Daoy (cell line): ENCODE results near the gene PSME3IP1. TPM values are rescaled to one million over a fixed set of nuclear protein-coding genes. Genes with fewer than 3 reads are reported as not detected.

Experiments used
- DNase-seq: peaks from one replicate; pipeline ENCODE4 v3.0.0-alpha.2; 2015; ENCODE audit warnings: low read depth
- total RNA-seq: library from RNA; depleted of rRNA; stranded (reverse); fragments of >200 nt; shearing (Covaris generic); gene quantifications from 2 replicates; pipeline ENCODE4 v1.2.3, GENCODE V29; 2014

The PSME3IP1 gene
- total RNA-seq, 1 experiment from 2014 or later, result 120 TPM

- DNase-seq, result no peak
Measured at GRCh38 chr16:57145046-57146021, 40.5 kb downstream of the PSME3IP1 start.

- DNase-seq, result no peak
Measured at GRCh38 chr16:57144027-57144426, 41.8 kb downstream of the PSME3IP1 start.

DNA sequence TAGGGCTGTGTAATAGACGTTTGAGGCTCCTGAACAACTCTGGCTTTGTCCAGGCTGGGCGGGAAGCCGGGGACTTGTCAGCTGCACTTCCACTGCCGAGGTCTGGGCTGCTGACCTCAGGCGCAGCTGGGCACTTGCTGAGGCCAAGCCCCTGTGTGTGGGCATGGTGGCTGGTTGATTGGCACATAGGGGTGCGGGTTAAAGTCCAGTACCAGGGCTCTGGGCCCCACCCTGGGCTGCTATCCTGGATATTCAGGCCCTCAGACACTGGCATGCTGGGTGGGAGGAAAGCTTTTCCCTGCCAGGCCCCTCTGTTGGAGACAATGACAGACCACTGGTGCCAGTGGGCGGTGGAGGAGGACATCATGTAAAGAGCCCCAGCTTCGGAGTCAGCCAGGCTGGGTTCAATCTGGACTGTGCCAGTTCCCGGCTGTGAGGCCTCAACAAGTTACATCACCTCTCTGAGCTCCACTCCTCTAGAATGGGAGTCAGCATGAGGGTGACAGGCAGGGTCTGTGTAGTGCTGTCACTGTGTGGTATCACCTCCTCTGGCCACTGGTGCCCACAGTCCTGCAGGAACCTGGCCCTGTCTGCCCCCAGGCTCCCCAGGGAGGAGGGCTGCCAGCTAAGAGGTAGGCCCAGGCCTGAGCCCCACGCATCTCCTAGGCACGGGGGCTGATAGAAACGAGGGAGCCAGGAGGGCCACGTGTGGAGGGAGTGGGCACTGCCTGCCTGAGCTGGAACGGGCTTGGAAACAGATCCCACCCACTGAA lies 42.5 kb downstream of the PSME3IP1 start:
- DNase-seq, result no peak

- no peak for DNase-seq
Measured at GRCh38 chr16:57141822-57142631, 43.8 kb downstream of the PSME3IP1 start.

GRCh38 chr16:57140931-57141668 lies 44.7 kb downstream of the PSME3IP1 start:
- no peak for DNase-seq

- no peak for DNase-seq
Measured at GRCh38 chr16:57138281-57138935, 47.4 kb downstream of the PSME3IP1 start.

DNA sequence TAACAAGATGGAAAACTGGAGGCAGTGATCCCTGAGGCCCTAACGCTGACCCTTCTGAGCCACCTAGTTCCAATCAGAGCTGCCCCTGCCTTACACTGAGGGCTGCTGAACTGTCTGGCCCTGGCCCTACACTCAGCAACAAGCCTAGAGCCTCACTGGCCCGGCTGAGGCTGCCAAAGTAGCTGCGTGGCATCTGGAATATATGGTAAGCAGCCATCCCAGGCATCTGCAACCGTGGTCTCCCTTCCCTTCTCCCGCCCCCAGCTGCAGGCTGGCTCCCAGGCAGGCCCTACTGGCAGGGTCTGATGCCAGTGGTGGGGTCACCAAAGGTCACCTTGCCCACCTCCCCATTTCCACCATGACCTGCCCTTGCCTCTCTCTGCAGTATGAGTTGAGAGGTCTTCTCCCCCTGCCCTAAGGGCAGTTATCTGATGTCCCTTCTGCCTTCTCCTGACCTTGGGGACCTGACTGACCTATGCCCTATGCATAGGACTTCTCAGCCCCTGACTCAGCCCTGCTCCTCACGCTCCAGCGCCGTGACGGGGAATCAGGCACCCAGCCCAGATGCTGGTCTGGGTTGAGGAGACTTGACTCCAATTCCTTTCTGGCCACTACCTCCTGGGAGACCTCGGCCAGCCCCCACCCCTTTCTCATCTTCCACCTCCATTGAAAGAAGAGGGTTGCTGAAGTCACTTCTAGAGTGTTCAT lies 48.1 kb downstream of the PSME3IP1 start:
- DNase-seq, result no peak

DNA sequence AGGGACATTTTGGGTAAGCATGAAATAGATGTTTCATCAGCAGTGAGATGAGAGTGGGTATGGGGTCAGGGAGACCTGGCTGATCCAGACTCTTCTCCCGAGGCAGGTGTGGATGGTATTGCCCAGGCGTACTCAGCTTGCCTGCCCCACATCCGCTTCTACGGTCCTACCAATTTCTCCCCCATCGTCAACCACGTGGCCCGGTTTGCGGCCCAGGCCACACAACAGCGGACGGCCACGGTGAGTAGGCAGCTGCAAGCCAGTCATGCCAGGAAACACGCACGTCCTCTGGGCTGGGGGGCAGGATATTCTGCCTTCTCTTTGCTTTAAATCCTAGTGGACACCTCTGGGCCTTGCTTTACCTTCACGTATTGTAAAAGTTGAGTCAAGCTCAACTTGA lies 48.8 kb downstream of the PSME3IP1 start:
- DNase-seq, result no peak

GRCh38 chr16:57134982-57135381 lies 50.9 kb downstream of the PSME3IP1 start:
- no peak for DNase-seq

DNA sequence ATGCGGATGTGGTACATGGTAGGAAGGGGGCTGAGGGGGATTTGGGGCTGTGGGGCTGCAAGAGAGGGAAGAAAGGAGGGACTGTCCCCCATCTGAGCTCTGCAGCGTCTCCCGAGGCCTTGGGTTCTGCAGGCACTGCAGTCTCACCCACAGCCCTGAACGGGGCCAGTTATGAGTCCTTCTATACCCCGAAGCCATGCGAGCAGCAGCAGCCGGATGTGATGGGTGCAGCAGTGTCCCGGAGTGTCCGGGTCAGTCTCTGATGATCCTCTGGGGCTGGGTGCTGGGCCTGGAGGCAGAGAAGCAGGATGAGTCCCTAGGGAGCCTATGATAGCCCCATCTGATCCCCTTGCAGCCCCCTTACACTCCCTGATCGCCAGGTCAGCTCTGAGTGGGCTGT lies 52.0 kb downstream of the PSME3IP1 start:
- no peak for DNase-seq

GRCh38 chr16:57133031-57133430 lies 52.8 kb downstream of the PSME3IP1 start:
- DNase-seq, result no peak

- DNase-seq, result no peak
Measured at GRCh38 chr16:57132470-57132869, 53.4 kb downstream of the PSME3IP1 start.

- no peak for DNase-seq
Measured at GRCh38 chr16:57131351-57131970, 54.4 kb downstream of the PSME3IP1 start.

GRCh38 chr16:57130950-57131321 lies 54.9 kb downstream of the PSME3IP1 start:
- DNase-seq, result no peak

DNA sequence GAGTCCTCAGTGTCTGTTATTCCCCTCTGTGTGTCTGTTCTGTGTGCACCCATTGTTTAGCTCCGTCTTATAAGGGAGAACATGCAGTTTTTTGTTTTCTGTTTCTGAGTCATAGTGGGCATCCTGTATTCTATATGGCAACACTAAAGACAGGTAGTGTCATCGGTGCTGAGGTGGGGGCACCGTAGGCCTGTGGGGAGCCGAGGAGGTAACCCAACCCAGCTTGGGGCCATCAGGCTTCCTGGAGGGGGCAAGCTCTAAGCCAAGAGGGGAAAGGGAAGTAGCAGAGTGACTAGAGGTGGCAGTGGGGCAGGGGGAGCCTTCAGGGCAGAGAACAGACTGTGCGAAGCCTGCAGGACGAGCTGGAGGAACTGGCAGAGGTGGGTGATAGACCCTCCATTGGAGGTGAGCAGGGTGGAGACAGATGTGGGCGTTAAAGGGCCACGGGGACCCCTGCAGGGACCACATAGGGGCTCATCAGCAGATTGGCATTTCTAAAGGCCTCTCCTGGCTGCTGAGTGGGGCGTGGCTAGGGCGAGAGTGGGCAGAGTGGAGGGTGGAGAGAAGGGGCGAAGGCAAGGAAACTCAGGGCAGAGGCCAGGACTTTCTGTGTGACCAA lies 57.0 kb downstream of the PSME3IP1 start:
- no peak for DNase-seq

DNA sequence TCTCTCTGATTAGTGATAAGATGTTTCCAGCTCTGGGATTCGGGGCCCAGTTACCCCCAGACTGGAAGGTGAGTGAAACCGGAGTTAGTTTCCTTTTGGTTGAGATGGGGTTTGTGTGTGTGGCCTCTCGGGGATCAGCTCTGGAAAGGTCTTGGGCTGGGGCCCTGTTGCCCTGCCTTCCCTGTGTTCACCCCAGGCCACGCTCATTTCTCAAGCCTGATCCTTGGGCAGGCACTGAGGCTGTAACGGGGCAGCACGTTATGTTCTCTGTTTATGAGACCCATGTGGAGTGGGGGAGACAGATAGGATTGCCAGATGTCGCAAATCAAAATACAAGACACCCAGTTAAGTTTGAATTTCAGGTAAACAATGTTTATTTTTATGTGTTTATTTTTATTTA lies 58.0 kb downstream of the PSME3IP1 start:
- DNase-seq, result no peak

DNA sequence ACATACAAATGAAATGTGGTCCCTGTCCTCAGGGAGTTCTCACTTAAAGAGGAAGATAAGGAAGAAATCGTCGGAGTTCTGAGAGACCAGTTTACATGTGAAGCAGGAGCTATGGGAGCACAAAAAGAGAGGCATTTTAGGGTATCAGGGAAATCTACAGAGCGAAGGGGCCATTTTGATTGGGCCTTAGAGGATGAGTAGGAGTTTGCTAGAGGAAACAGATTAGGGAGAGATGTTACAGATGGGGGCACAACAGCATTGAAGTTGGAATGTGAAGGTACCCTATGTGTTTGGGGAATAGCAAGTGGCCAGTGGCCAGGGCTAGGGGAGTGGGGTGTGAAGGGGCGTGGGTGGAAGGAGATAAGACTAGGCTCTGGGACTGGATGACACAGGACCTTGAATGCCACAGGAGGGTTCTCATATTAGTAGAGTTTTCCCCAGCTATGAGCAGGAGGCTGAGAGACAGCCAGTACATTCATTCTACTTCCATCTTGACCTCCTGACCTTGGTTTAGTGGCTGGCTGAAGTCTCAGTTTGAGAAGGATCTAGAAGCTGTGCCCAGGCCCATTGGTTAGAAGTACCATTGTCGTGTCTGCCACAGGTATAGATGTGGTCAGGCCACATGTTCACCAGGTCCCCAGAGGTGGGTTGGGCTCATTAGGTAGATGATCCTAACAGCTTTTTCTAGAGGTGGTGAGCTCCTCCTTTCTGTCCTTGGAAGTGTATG lies 58.6 kb downstream of the PSME3IP1 start:
- no peak for DNase-seq

DNA sequence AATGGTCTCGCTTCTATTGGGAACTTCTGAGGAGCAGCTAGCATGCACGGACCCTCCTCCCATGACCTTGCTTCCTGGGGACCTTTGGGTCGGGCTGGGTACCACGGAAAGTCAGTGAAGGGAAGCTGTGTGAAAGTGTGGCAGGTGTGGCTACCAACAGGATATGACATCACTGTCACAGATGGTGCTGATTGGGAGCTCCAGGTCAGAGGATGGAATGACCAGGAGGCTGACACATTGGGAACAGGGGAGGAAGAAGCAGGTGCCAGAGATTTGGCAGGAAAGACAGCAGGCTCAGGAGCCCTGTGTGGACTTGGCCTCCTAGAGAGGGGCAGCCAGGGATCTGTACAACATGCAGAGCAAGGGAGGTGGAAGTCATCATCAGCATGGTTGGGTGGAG lies 59.4 kb downstream of the PSME3IP1 start:
- DNase-seq, result no peak
